Caco-2 (cell line): ENCODE data around the gene PPFIA1. TPM values are rescaled to one million over a fixed set of nuclear protein-coding genes. Genes with fewer than 3 reads are reported as not detected.

Experiments
- BruUV-seq: library from RNA; stranded (reverse); fragments of 400-500 nt; replicated peaks from 2 replicates; lab custom pipeline; 2021; lab: Mats Ljungman, UMichigan
- CTCF ChIA-PET: fragments of 300-600 bp; sonication (Branson Sonifier 250); formaldehyde crosslinking; loops from one replicate; lab custom pipeline; 2022; ENCODE audit warnings: antibody characterized with exemption; lab: Charles Lee
- POLR2A ChIA-PET: fragments of 300-600 bp; sonication (Branson Sonifier 250); formaldehyde crosslinking; loops from one replicate; lab custom pipeline; 2022; ENCODE audit warnings: antibody characterized with exemption; lab: Charles Lee
- DNase-seq, 2 experiments: peaks; one replicate each; pipeline versions ENCODE4 v3.0.0 to v3.0.0-alpha.2; 2020 to 2022
- H3K27me3 ChIP-seq: replicated peaks from 2 replicates; pipeline ENCODE4 v1.6.0; 2011; ENCODE audit warnings: low read length; ENCODE audit not compliant: control insufficient read depth, insufficient read depth
- H3K36me3 ChIP-seq: 2 replicates; pipeline ENCODE4 v1.5.1; 2011; ENCODE audit warnings: low read length; ENCODE audit not compliant: control insufficient read depth, insufficient read depth
- H3K4me1 ChIP-seq: fragments of 250-450 bp; sonication (Bioruptor Pico); 2 replicates; pipeline ENCODE4 v1.5.1; 2020; ENCODE audit warnings: mild to moderate bottlenecking
- H3K4me3 ChIP-seq: 2 replicates; pipeline ENCODE4 v1.5.1; 2011; ENCODE audit warnings: low read depth, mild to moderate bottlenecking, control low read depth, low read length
- H3K9me3 ChIP-seq: fragments of 250-450 bp; sonication (Bioruptor Pico); 2 replicates; pipeline ENCODE4 v1.5.1; 2020; ENCODE audit warnings: mild to moderate bottlenecking, moderate library complexity
- H3K27ac Mint-ChIP-seq: one replicate; pipeline ENCODE4 v1.8.0; 2022; ENCODE audit warnings: mixed read lengths; ENCODE audit not compliant: unreplicated experiment
- H3K27me3 Mint-ChIP-seq: one replicate; pipeline ENCODE4 v1.8.0; 2022; ENCODE audit warnings: mixed read lengths; ENCODE audit not compliant: insufficient read depth, unreplicated experiment
- H3K36me3 Mint-ChIP-seq: one replicate; pipeline ENCODE4 v1.8.0; 2022; ENCODE audit warnings: mild to moderate bottlenecking, mixed read lengths; ENCODE audit not compliant: insufficient read depth, unreplicated experiment
- H3K4me1 Mint-ChIP-seq: one replicate; pipeline ENCODE4 v1.8.0; 2022; ENCODE audit warnings: low read depth, mixed read lengths; ENCODE audit not compliant: unreplicated experiment
- H3K4me3 Mint-ChIP-seq: one replicate; pipeline ENCODE4 v1.8.0; 2022; ENCODE audit warnings: mild to moderate bottlenecking, moderate library complexity, mixed read lengths; ENCODE audit not compliant: unreplicated experiment
- H3K9me3 Mint-ChIP-seq: one replicate; pipeline ENCODE4 v1.8.0; 2022; ENCODE audit warnings: mixed read lengths; ENCODE audit not compliant: unreplicated experiment
- CTCF ChIP-seq, 2 experiments: fragments of 200-600 bp in 1 of 2; IDR thresholded peaks; 1 replicate in 1 of 2; 2 replicates in 1 of 2; pipeline versions ENCODE4 v1.5.1 to v1.8.0; 2011 to 2022; ENCODE audit warnings: antibody characterized with exemption in 1 of 2, control low read depth in 1 of 2, inconsistent platforms in 1 of 2, low read depth in 1 of 2, low read length in 1 of 2, mild to moderate bottlenecking in 1 of 2, moderate library complexity in 1 of 2; ENCODE audit not compliant: insufficient read depth in 1 of 2, severe bottlenecking in 1 of 2, unreplicated experiment in 1 of 2
- intact Hi-C: fragments of 100-400 bp; cut with micrococcal nuclease; formaldehyde crosslinking; loops from one replicate; pipeline ENCODE4 v1.10.0; 2022; ENCODE audit not compliant: unreplicated experiment
- total RNA-seq: library from RNA; stranded (reverse); gene quantifications from 2 replicates; pipeline ENCODE4 v1.2.3, GENCODE V29; 2022

Gene PPFIA1
- total RNA-seq, 1 experiment from 2014 or later, result 148 TPM

DNA sequence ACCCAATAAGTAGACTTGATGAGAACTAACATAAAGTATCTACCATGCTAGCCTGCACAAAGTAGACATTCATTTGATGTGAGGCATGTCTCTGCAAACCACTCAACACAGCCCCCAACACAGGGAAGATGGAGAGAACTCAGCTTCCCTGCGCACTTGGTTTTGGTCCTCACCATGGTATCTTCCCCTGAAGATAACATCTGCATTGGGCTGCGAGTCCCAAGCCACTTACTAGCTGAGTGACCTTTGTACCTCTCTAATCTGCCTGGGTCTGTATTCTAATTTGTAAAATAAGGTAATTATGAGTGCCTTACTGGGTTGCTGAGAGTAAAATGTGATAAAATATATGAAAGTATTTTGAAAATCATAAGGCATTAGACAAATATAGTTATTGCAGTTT is 30.7 kb downstream of the PPFIA1 start:
- no peaks in the 10 kb centered on the region for H3K27me3 Mint-ChIP-seq
- no peak overlapping the region for H3K4me3 Mint-ChIP-seq
- peaks cover 43% of the 10 kb centered on the region for H3K4me1 ChIP-seq
- peak in 1 of 2 experiments; percentile 35 for DNase-seq
- H3K27ac Mint-ChIP-seq, result no peak overlapping the region
- H3K4me3 ChIP-seq, result no peak overlapping the region
- H3K9me3 ChIP-seq, result no peaks in the 10 kb centered on the region
- no peaks in the 10 kb centered on the region for H3K9me3 Mint-ChIP-seq
- H3K4me1 Mint-ChIP-seq, result peaks cover 37% of the 10 kb centered on the region
- H3K27me3 ChIP-seq, result no peaks in the 10 kb centered on the region
- TF ChIP-seq CTCF (IDR thresholded peaks at IDR 0.05; ENCODE audit: insufficient read depth in 1 of 2, low read depth in 1 of 2, low read length in 1 of 2, severe bottlenecking in 1 of 2, unreplicated experiment in 1 of 2), result no peak
- peaks cover 79% of the 10 kb centered on the region for H3K36me3 Mint-ChIP-seq
- intact Hi-C loops, result no loop called here
- POLR2A ChIA-PET, result no interaction called here
- CTCF ChIA-PET, result no interaction called here
- no TSS peak for BruUV-seq
- 0 out of 2 replicates have a peak, but pooled peaks cover 2% of the 10 kb centered on the region for H3K36me3 ChIP-seq

GRCh38 chr11:70301721-70302418 is 31.4 kb downstream of the PPFIA1 start:
- no peak for TF ChIP-seq CTCF (IDR thresholded peaks at IDR 0.05; ENCODE audit: insufficient read depth in 1 of 2, low read depth in 1 of 2, low read length in 1 of 2, severe bottlenecking in 1 of 2, unreplicated experiment in 1 of 2)
- ChIA-PET POLR2A (no interaction called here), CTCF (interaction anchor here (0.6 kb wide), 1 partner anchor 10 kb away, joined by 3 read pairs; no protein-coding TSS in a partner anchor)
- no peaks in the 10 kb centered on the region for H3K27me3 ChIP-seq
- no peak overlapping the region for H3K27ac Mint-ChIP-seq
- intact Hi-C loops, result no loop called here
- H3K27me3 Mint-ChIP-seq, result no peaks in the 10 kb centered on the region
- 0 out of 2 replicates have a peak, but pooled peaks cover 2% of the 10 kb centered on the region for H3K36me3 ChIP-seq
- no TSS peak for BruUV-seq
- H3K4me3 ChIP-seq, result no peak overlapping the region
- peaks cover 44% of the 10 kb centered on the region for H3K4me1 Mint-ChIP-seq
- H3K4me1 ChIP-seq, result peaks cover 48% of the 10 kb centered on the region
- no peaks in the 10 kb centered on the region for H3K9me3 Mint-ChIP-seq
- no peaks in the 10 kb centered on the region for H3K9me3 ChIP-seq
- no peak overlapping the region for H3K4me3 Mint-ChIP-seq
- H3K36me3 Mint-ChIP-seq, result peaks cover 79% of the 10 kb centered on the region
- DNase-seq, result peak in 1 of 2 experiments; percentile 26

- H3K36me3 Mint-ChIP-seq, result peaks cover 79% of the 10 kb centered on the region
Measured at GRCh38 chr11:70302419-70302752, 31.9 kb downstream of the PPFIA1 start.

More at GRCh38 chr11:70302419-70302752, 31.9 kb downstream of the PPFIA1 start:
- H3K4me3 ChIP-seq, result no peak overlapping the region
- Mint-ChIP-seq H3K9me3 (no peaks in the 10 kb centered on the region), H3K27me3 (no peaks in the 10 kb centered on the region), H3K4me3 (no peak overlapping the region), H3K27ac (no peak overlapping the region), H3K4me1 (peaks cover 49% of the 10 kb centered on the region)
- no TSS peak for BruUV-seq
- H3K9me3 ChIP-seq, result no peaks in the 10 kb centered on the region
- POLR2A ChIA-PET, result no interaction called here
- 0 out of 2 replicates have a peak, but pooled peaks cover 2% of the 10 kb centered on the region for H3K36me3 ChIP-seq
- intact Hi-C loops, result no loop called here
- DNase-seq, result no peak
- no peaks in the 10 kb centered on the region for H3K27me3 ChIP-seq
- no peak for TF ChIP-seq CTCF (IDR thresholded peaks at IDR 0.05; ENCODE audit: insufficient read depth in 1 of 2, low read depth in 1 of 2, low read length in 1 of 2, severe bottlenecking in 1 of 2, unreplicated experiment in 1 of 2)
- CTCF ChIA-PET, result interaction anchor here (0.6 kb wide), 2 partner anchors 9 to 32 kb away, joined by 3 to 6 read pairs; partner anchors contain the start of gene PPFIA1
- H3K4me1 ChIP-seq, result peaks cover 53% of the 10 kb centered on the region
